ENCODE results near the gene PRDM15.

GRCh38 chr21:41874611-41875010, 4.5 kb downstream of the PRDM15 start:
- TF ChIP-seq POLR2A (IDR thresholded peaks at IDR 0.05) (no peak), POLR2AphosphoS5 (IDR thresholded peaks at IDR 0.05) (no peak)
- TF ChIP-seq, protein P1, sequence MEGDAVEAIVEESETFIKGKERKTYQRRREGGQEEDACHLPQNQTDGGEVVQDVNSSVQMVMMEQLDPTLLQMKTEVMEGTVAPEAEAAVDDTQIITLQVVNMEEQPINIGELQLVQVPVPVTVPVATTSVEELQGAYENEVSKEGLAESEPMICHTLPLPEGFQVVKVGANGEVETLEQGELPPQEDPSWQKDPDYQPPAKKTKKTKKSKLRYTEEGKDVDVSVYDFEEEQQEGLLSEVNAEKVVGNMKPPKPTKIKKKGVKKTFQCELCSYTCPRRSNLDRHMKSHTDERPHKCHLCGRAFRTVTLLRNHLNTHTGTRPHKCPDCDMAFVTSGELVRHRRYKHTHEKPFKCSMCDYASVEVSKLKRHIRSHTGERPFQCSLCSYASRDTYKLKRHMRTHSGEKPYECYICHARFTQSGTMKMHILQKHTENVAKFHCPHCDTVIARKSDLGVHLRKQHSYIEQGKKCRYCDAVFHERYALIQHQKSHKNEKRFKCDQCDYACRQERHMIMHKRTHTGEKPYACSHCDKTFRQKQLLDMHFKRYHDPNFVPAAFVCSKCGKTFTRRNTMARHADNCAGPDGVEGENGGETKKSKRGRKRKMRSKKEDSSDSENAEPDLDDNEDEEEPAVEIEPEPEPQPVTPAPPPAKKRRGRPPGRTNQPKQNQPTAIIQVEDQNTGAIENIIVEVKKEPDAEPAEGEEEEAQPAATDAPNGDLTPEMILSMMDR (IDR thresholded peaks at IDR 0.05): no peak

Data from prostate gland (tissue), 2 donors.